ENCODE measurements around the gene HS3ST3A1. TPM values are rescaled to one million over a fixed set of nuclear protein-coding genes. Genes with fewer than 3 reads are reported as not detected.

HS3ST3A1 gene
- total RNA-seq, 1 experiment from 2014 or later, result 47.6 TPM

- peaks cover 13% of the 10 kb centered on the region for H3K9me3 ChIP-seq (ENCODE audit: low read length)
- H2AFZ ChIP-seq (ENCODE audit: low read length), result no peak overlapping the region
- CTCF ChIA-PET, result no interaction called here
- BruUV-seq (replicated peaks), result no TSS peak
- no peaks in the 10 kb centered on the region for H3K9me2 ChIP-seq (replicated peaks; ENCODE audit: low read length)
- H3K4me3 ChIP-seq (ENCODE audit: low read length), result no peak overlapping the region
- intact Hi-C loops (cut with micrococcal nuclease), result no loop called here
- ATAC-seq, result no peak
- no peaks in the 10 kb centered on the region for H3K4me1 ChIP-seq (ENCODE audit: insufficient read depth, low read length)
- no peak overlapping the region for H3K27ac ChIP-seq (ENCODE audit: low read length)
- no peak overlapping the region for H3K4me2 ChIP-seq (ENCODE audit: low read length)
- POLR2A ChIA-PET (ENCODE audit: unreplicated experiment), result no interaction called here
- TF ChIP-seq EZH2phosphoT487 (IDR thresholded peaks at IDR 0.05; ENCODE audit: borderline replicate concordance, low read length) (no peak), EZH2 (IDR thresholded peaks at IDR 0.05; ENCODE audit: low read length, unreplicated experiment) (no peak), CTCF (conservative IDR thresholded peaks at IDR 0.05; ENCODE audit: low read depth, low read length) (no peak)
- H3K9ac ChIP-seq (ENCODE audit: low read length), result no peak overlapping the region
- no peaks in the 10 kb centered on the region for H3K79me2 ChIP-seq (ENCODE audit: low read length)
- no peaks in the 10 kb centered on the region; the same call in 1 of the 2 replicates for H3K36me3 ChIP-seq (ENCODE audit: low read depth, low read length)
- H3K27me3 ChIP-seq (ENCODE audit: low read length), result 0 out of 2 replicates have a peak, but pooled peaks cover 6% of the 10 kb centered on the region
- H4K20me1 ChIP-seq (ENCODE audit: low read length), result no peaks in the 10 kb centered on the region
- no peaks in the 10 kb centered on the region for H3F3A ChIP-seq (ENCODE audit: low read length, unreplicated experiment)
- DNase-seq, result no peak
Observed at GRCh38 chr17:13485327-13485726, 116.4 kb downstream of the HS3ST3A1 start.

GRCh38 chr17:13484020-13484419, 117.7 kb downstream of the HS3ST3A1 start:
- CTCF ChIA-PET, result no interaction called here

More at GRCh38 chr17:13484020-13484419, 117.7 kb downstream of the HS3ST3A1 start:
- Histone ChIP-seq H3F3A (ENCODE audit: low read length, unreplicated experiment) (no peaks in the 10 kb centered on the region), H3K4me1 (ENCODE audit: insufficient read depth, low read length) (no peaks in the 10 kb centered on the region), H3K9me2 (replicated peaks; ENCODE audit: low read length) (no peaks in the 10 kb centered on the region), H4K20me1 (ENCODE audit: low read length) (no peaks in the 10 kb centered on the region), H3K9ac (ENCODE audit: low read length) (no peak overlapping the region), H3K27me3 (ENCODE audit: low read length) (0 out of 2 replicates have a peak, but pooled peaks cover 6% of the 10 kb centered on the region), H3K79me2 (ENCODE audit: low read length) (no peaks in the 10 kb centered on the region), H3K36me3 (ENCODE audit: low read depth, low read length) (no peaks in the 10 kb centered on the region; the same call in 1 of the 2 replicates), H2AFZ (ENCODE audit: low read length) (no peak overlapping the region), H3K27ac (ENCODE audit: low read length) (no peak overlapping the region), H3K4me2 (ENCODE audit: low read length) (no peak overlapping the region), H3K4me3 (ENCODE audit: low read length) (no peak overlapping the region), H3K9me3 (ENCODE audit: low read length) (peaks cover 20% of the 10 kb centered on the region)
- TF ChIP-seq CTCF (conservative IDR thresholded peaks at IDR 0.05; ENCODE audit: low read depth, low read length) (no peak), EZH2 (IDR thresholded peaks at IDR 0.05; ENCODE audit: low read length, unreplicated experiment) (no peak), EZH2phosphoT487 (IDR thresholded peaks at IDR 0.05; ENCODE audit: borderline replicate concordance, low read length) (no peak)
- POLR2A ChIA-PET (ENCODE audit: unreplicated experiment), result no interaction called here
- no TSS peak for BruUV-seq (replicated peaks)
- intact Hi-C loops (cut with micrococcal nuclease), result no loop called here
- no peak for DNase-seq
- ATAC-seq, result no peak

Measured in PC-3 (cell line).